ENCODE measurements around the gene APBA1. TPM values are rescaled to one million over a fixed set of nuclear protein-coding genes. Genes with fewer than 3 reads are reported as not detected.

Gene APBA1
- polyA plus RNA-seq, 3 donors, result 1.6 TPM; not detected in 2

DNA sequence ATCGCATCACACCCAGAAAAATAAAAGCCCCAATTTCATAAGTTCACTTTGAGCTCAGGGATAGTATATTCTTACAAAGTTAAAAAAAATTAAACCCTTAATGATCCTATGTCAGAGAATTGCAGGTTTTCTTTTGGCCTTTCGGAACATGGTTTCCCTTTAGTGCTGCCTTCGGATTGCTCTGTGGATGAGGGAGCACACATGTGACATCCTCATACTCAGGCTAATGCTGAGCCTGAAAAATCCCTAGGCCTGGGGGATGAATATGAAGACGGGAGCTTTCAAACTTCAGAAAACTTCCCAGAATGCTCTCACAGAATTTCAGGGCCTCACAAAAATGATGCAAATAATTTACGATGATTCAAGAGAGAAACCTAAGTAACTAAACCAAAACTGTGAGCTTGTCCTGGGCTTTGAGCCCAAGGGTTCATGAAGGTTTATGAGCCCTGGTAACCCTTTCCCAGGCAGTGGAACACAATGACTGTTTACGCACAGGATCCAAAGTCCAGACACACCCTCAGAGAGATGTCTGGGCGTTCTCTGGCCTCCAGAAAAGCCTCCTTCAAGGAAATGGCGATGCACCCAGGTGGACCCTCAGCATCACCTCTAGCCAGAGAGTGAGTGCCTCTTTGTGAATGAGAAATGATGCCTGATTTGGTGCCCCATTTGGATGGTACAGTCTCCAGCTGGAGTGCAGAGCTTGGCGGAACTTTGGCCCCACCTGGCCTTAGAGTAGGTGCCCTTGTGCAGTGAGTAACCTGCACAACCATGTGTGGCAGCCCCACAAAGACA is 201.8 kb downstream of the APBA1 start:
- H3K27ac ChIP-seq (ENCODE audit: low read depth in 1 of 2, low read length in 2 of 2), result no peak overlapping the region
- Mint-ChIP-seq H3K4me3 (no peak overlapping the region), H3K27ac (peak overlapping the region in 1 of 7 donors; percentile 28), H3K27me3 (ENCODE audit: low read depth in 3 of 3) (peaks cover 0 to 5% (median 0%) of the 10 kb centered on the region in 3 donors), H3K36me3 (no peaks in the 10 kb centered on the region), H3K9me3 (peaks cover 0 to 2% (median 0%) of the 10 kb centered on the region in 7 donors), H3K4me1 (peaks cover under 1% of the 10 kb centered on the region)
- no peak overlapping the region for H3K9ac ChIP-seq (ENCODE audit: insufficient read depth, low read length, poor library complexity, severe bottlenecking)
- H3K4me2 ChIP-seq (replicated peaks; ENCODE audit: extremely low read depth, low read length, poor library complexity, severe bottlenecking), result no peak overlapping the region
- H3K4me3 ChIP-seq (replicated peaks in 1 of 3; ENCODE audit: low read depth in 2 of 3, low read length in 3 of 3), result no peak overlapping the region
- H3K79me2 ChIP-seq (ENCODE audit: insufficient read depth, low read length), result no peaks in the 10 kb centered on the region
- H3K36me3 ChIP-seq (replicated peaks in 1 of 2; ENCODE audit: control insufficient read depth in 1 of 2, insufficient read depth in 2 of 2, low read length in 2 of 2), result no peaks in the 10 kb centered on the region
- H3K9me3 ChIP-seq (replicated peaks in 1 of 2; ENCODE audit: control insufficient read depth in 1 of 2, insufficient read depth in 1 of 2, low read length in 2 of 2), result no peaks in the 10 kb centered on the region
- H3K4me1 ChIP-seq (ENCODE audit: control insufficient read depth in 1 of 2, insufficient read depth in 2 of 2, low read length in 2 of 2), result no peaks in the 10 kb centered on the region
- H3K27me3 ChIP-seq (ENCODE audit: control insufficient read depth in 2 of 2, insufficient read depth in 2 of 2, low read length in 2 of 2), result no peaks in the 10 kb centered on the region
- 93% methylated on average over 4 of the region's 9 CpGs for WGBS (ENCODE audit: insufficient coverage)
- intact Hi-C loops (cut with micrococcal nuclease), result no loop called here
- H2AFZ ChIP-seq (ENCODE audit: insufficient read depth, low read depth, low read length, poor library complexity, severe bottlenecking), result no peak overlapping the region
- no peak for DNase-seq
- no peaks in the 10 kb centered on the region for H4K20me1 ChIP-seq (ENCODE audit: insufficient read depth, low read length)
- TF ChIP-seq, protein P1, sequence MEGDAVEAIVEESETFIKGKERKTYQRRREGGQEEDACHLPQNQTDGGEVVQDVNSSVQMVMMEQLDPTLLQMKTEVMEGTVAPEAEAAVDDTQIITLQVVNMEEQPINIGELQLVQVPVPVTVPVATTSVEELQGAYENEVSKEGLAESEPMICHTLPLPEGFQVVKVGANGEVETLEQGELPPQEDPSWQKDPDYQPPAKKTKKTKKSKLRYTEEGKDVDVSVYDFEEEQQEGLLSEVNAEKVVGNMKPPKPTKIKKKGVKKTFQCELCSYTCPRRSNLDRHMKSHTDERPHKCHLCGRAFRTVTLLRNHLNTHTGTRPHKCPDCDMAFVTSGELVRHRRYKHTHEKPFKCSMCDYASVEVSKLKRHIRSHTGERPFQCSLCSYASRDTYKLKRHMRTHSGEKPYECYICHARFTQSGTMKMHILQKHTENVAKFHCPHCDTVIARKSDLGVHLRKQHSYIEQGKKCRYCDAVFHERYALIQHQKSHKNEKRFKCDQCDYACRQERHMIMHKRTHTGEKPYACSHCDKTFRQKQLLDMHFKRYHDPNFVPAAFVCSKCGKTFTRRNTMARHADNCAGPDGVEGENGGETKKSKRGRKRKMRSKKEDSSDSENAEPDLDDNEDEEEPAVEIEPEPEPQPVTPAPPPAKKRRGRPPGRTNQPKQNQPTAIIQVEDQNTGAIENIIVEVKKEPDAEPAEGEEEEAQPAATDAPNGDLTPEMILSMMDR (IDR thresholded peaks at IDR 0.05), result no peak

DNA sequence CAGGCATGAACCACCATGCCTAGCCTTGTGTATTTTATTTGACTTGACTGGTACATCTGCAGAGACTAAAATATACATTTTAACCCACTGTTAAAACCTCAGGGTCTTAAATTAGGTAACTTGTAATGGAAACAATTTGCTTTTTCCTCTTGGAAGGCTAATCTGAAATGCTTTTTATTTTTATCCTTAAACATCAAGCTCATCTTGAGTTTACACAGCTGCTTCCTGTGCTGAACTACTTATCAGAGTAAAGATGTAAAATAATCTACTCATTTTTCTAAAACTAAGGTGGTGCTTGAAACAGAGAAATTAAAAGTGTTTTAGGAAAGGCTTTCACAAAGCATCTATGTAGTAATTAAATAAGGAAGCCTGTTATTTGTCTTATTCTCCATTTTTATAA is 203.0 kb downstream of the APBA1 start:
- TF ChIP-seq, protein P1 (IDR thresholded peaks at IDR 0.05), result no peak
- no peaks in the 10 kb centered on the region for H3K36me3 Mint-ChIP-seq
- no peaks in the 10 kb centered on the region for H3K9me3 ChIP-seq (replicated peaks in 1 of 2; ENCODE audit: control insufficient read depth in 1 of 2, insufficient read depth in 1 of 2, low read length in 2 of 2)
- no peaks in the 10 kb centered on the region for H3K36me3 ChIP-seq (replicated peaks in 1 of 2; ENCODE audit: control insufficient read depth in 1 of 2, insufficient read depth in 2 of 2, low read length in 2 of 2)
- intact Hi-C loops (cut with micrococcal nuclease), result no loop called here
- H3K27me3 ChIP-seq (ENCODE audit: control insufficient read depth in 2 of 2, insufficient read depth in 2 of 2, low read length in 2 of 2), result no peaks in the 10 kb centered on the region
- DNase-seq, result no peak
- peaks cover 0 to 2% of the 10 kb centered on the region in 2 donors for H3K4me1 ChIP-seq (ENCODE audit: control insufficient read depth in 1 of 2, insufficient read depth in 2 of 2, low read length in 2 of 2)
- no peaks in the 10 kb centered on the region for H4K20me1 ChIP-seq (ENCODE audit: insufficient read depth, low read length)
- H3K4me1 Mint-ChIP-seq, result peaks cover 6% of the 10 kb centered on the region
- no peak overlapping the region for H3K27ac Mint-ChIP-seq
- H3K27me3 Mint-ChIP-seq (ENCODE audit: low read depth in 3 of 3), result peaks cover 0 to 5% (median 2%) of the 10 kb centered on the region in 3 donors
- H3K4me3 Mint-ChIP-seq, result no peak overlapping the region
- H3K4me3 ChIP-seq (replicated peaks in 1 of 3; ENCODE audit: low read depth in 2 of 3, low read length in 3 of 3), result no peak overlapping the region
- H3K4me2 ChIP-seq (replicated peaks; ENCODE audit: extremely low read depth, low read length, poor library complexity, severe bottlenecking), result no peak overlapping the region
- no peaks in the 10 kb centered on the region for H3K79me2 ChIP-seq (ENCODE audit: insufficient read depth, low read length)
- H2AFZ ChIP-seq (ENCODE audit: insufficient read depth, low read depth, low read length, poor library complexity, severe bottlenecking), result no peak overlapping the region
- no peak overlapping the region for H3K27ac ChIP-seq (ENCODE audit: low read depth in 1 of 2, low read length in 2 of 2)
- peaks cover 0 to 2% (median 0%) of the 10 kb centered on the region in 7 donors for H3K9me3 Mint-ChIP-seq
- H3K9ac ChIP-seq (ENCODE audit: insufficient read depth, low read length, poor library complexity, severe bottlenecking), result no peak overlapping the region
